Activated CD8-positive, alpha-beta T cell treated with anti-CD3 and anti-CD28 coated beads for 36 hours (primary cell): ENCODE results near the gene VTI1A. TPM values are rescaled to one million over a fixed set of nuclear protein-coding genes. Genes with fewer than 3 reads are reported as not detected.

Experiments used
- ATAC-seq: fragments of 200-7000 bp; cut with Tn5 transposase; one replicate; pipeline ENCODE4 v1.10.0; 2021; ENCODE audit warnings: mild to moderate bottlenecking, moderate library complexity
- CTCF ChIA-PET: fragments of 350-600 bp; sonication (Branson Sonifier 250); formaldehyde crosslinking; loops from one replicate; lab custom pipeline; 2021; ENCODE audit warnings: antibody characterized with exemption; lab: Charles Lee
- POLR2A ChIA-PET: fragments of 350-600 bp; sonication (Branson Sonifier 250); formaldehyde crosslinking; loops from one replicate; lab custom pipeline; 2021; ENCODE audit warnings: antibody characterized with exemption; lab: Charles Lee
- DNase-seq: peaks from one replicate; pipeline ENCODE4 v3.0.0-alpha.2; 2020
- H3K27ac Mint-ChIP-seq: one replicate; pipeline ENCODE4 v1.8.0; 2021; ENCODE audit warnings: mild to moderate bottlenecking, mixed read lengths
- H3K27me3 Mint-ChIP-seq: one replicate; pipeline ENCODE4 v1.8.0; 2021; ENCODE audit warnings: mixed read lengths
- H3K36me3 Mint-ChIP-seq: one replicate; pipeline ENCODE4 v1.8.0; 2021; ENCODE audit warnings: low read depth, mixed read lengths
- H3K4me1 Mint-ChIP-seq: one replicate; pipeline ENCODE4 v1.8.0; 2021; ENCODE audit warnings: low read depth, mixed read lengths
- H3K4me3 Mint-ChIP-seq: one replicate; pipeline ENCODE4 v1.8.0; 2021; ENCODE audit warnings: mild to moderate bottlenecking, moderate library complexity, mixed read lengths
- H3K9me3 Mint-ChIP-seq: one replicate; pipeline ENCODE4 v1.8.0; 2021; ENCODE audit warnings: mixed read lengths
- intact Hi-C: fragments of 100-400 bp; cut with micrococcal nuclease; formaldehyde crosslinking; loops from one replicate; pipeline ENCODE4 v1.10.0; 2022
- total RNA-seq, 2 experiments: library from RNA; stranded (reverse); gene quantifications; one replicate each; pipeline ENCODE4 v1.2.3, GENCODE V29; 2021
- TF ChIP-seq, protein P1 (sequence below): fragments of 200-600 bp; IDR thresholded peaks from one replicate; pipeline ENCODE4 v1.8.0; 2022; ENCODE audit warnings: antibody characterized with exemption, mild to moderate bottlenecking

Gene VTI1A
- total RNA-seq, 2 experiments from 2014 or later = 29.4 to 30.0 TPM

DNA sequence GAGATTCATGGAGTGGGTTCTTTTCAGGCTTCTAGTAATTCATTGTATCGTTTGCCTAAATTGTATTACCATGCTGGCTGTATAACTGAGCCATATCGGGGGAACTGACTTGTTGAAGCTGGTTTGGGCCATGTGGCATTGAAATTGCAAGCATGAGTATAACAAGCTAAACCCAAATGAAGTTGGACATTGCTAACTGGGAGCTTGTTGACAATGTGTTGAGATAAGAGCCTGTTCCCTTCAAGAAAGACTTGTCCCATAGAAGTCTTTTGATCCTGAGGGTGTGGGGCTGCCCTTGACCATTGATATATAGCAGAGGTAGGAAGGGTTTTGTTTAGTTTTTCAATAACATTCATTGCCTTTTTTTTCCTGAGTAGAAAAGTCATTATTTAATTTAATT, 156.0 kb downstream of the VTI1A start:
- no peak overlapping the region for H3K27ac Mint-ChIP-seq
- peaks cover 15% of the 10 kb centered on the region for H3K36me3 Mint-ChIP-seq
- TF ChIP-seq, protein P1, sequence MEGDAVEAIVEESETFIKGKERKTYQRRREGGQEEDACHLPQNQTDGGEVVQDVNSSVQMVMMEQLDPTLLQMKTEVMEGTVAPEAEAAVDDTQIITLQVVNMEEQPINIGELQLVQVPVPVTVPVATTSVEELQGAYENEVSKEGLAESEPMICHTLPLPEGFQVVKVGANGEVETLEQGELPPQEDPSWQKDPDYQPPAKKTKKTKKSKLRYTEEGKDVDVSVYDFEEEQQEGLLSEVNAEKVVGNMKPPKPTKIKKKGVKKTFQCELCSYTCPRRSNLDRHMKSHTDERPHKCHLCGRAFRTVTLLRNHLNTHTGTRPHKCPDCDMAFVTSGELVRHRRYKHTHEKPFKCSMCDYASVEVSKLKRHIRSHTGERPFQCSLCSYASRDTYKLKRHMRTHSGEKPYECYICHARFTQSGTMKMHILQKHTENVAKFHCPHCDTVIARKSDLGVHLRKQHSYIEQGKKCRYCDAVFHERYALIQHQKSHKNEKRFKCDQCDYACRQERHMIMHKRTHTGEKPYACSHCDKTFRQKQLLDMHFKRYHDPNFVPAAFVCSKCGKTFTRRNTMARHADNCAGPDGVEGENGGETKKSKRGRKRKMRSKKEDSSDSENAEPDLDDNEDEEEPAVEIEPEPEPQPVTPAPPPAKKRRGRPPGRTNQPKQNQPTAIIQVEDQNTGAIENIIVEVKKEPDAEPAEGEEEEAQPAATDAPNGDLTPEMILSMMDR = no peak
- no peaks in the 10 kb centered on the region for H3K9me3 Mint-ChIP-seq
- POLR2A ChIA-PET = no interaction called here
- H3K4me3 Mint-ChIP-seq = no peak overlapping the region
- ATAC-seq (no peak), DNase-seq (no peak)
- CTCF ChIA-PET = interaction anchor here (0.8 kb wide), 1 partner anchor 282 kb away, joined by 3 read pairs; no protein-coding TSS in a partner anchor
- H3K27me3 Mint-ChIP-seq = no peaks in the 10 kb centered on the region
- intact Hi-C loops = no loop called here
- peaks cover 3% of the 10 kb centered on the region for H3K4me1 Mint-ChIP-seq

DNA sequence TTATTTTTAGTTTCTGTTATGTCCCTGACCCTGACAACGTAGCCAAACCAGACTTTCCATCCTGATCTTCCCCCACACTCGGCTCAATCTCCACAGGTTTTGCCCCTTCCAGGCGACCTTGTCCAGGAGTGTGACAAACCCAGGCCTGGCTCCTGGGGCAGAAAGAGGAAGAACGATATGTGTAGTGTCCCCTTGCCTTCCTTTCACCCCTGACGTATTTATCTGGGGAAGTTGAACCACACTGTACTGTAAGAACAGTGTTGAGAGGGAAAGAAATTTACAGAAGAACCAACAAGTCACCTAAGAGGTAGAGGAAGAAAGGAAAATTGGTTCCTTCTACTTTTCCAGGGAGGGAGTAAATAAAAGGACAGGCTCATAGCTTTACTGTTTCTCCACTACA, 158.0 kb downstream of the VTI1A start:
- no peak for ATAC-seq
- no peak overlapping the region for H3K27ac Mint-ChIP-seq
- no peaks in the 10 kb centered on the region for H3K27me3 Mint-ChIP-seq
- DNase-seq = no peak
- intact Hi-C loops = no loop called here
- H3K4me1 Mint-ChIP-seq = peaks cover 3% of the 10 kb centered on the region
- peaks cover 13% of the 10 kb centered on the region for H3K36me3 Mint-ChIP-seq
- H3K9me3 Mint-ChIP-seq = no peaks in the 10 kb centered on the region
- H3K4me3 Mint-ChIP-seq = no peak overlapping the region
- POLR2A ChIA-PET = no interaction called here
- TF ChIP-seq, protein P1 = no peak
- CTCF ChIA-PET = interaction anchor here (1.5 kb wide), 1 partner anchor 40 kb away, joined by 3 read pairs; no protein-coding TSS in a partner anchor

DNA sequence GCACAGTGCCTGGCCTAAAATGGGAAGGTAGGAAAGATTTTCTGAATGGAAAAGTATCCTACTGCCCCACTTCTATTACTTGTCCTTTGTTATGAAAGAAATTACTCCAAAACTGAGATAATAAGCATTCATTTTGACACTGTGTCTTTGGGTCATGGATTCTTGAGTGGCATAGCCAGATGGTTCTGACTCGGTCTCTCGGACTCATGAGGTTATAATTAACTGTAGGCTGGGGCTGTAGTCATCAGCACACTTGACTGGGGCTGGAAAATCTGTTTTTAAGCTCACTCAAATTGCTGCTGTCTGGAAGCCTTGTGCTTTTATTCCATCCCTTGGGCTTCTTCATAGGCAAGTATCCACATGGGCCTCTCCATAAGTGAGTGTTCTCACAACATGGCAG, 160.5 kb downstream of the VTI1A start:
- CTCF ChIA-PET = no interaction called here
- POLR2A ChIA-PET = interaction anchor here (0.6 kb wide), 1 partner anchor 541 kb away, joined by 3 read pairs; no protein-coding TSS in a partner anchor
- H3K27ac Mint-ChIP-seq = no peak overlapping the region

DNA sequence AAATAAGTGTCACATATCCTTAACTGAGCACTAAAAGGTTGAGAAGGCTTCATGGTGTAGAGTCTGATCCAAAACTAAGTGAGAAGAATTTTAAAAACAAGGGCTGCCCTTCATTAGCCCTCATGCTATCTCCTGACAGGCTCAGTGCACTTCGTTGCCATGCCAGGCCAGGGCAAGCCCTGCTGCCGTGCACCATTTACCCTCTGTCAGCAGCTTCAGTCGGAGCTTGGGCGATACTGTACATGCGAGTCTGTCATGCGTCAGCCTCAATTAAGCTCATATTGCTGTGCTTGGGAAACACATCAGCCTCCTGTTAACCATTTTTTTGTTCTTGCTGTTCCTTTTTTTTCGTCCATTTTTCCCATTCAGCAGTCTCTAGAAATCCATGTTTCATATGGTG, 166.6 kb downstream of the VTI1A start:
- Mint-ChIP-seq H3K27me3 (no peaks in the 10 kb centered on the region), H3K4me3 (no peak overlapping the region), H3K36me3 (peaks cover 16% of the 10 kb centered on the region), H3K9me3 (peaks cover 7% of the 10 kb centered on the region), H3K27ac (no peak overlapping the region), H3K4me1 (no peaks in the 10 kb centered on the region)
- ChIA-PET POLR2A (no interaction called here), CTCF (no interaction called here)
- TF ChIP-seq, protein P1 = no peak
- no peak for DNase-seq
- ATAC-seq = no peak
- intact Hi-C loops = no loop called here

More for the DNA sequence above, 160.5 kb downstream of the VTI1A start:
- Mint-ChIP-seq H3K27me3 (no peaks in the 10 kb centered on the region), H3K4me3 (no peak overlapping the region), H3K4me1 (peaks cover 3% of the 10 kb centered on the region), H3K9me3 (no peaks in the 10 kb centered on the region), H3K36me3 (peaks cover 18% of the 10 kb centered on the region)
- ATAC-seq = no peak
- TF ChIP-seq, protein P1 = no peak
- intact Hi-C loops = no loop called here
- DNase-seq = no peak

DNA sequence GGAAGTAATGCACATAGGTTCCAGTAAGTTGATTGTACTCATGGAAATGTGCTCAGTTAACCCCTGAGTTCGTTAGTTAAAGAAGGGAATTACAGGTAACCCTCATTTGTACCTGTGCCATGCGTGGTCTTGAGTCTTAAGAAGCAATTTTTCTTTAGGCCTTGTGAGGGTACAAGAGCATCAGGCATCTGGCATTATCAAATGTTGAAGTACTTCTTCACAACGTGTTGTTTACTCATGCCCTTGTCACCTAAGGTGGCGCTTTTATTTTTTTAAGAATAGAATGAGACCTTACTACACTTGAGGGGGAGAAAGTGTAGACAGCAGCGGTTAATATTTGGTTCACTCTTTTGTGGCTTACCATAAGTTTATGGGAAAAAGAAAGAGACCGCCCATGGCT, 167.1 kb downstream of the VTI1A start:
- DNase-seq = no peak
- intact Hi-C loops = no loop called here
- H3K27ac Mint-ChIP-seq = no peak overlapping the region

More for the DNA sequence above, 167.1 kb downstream of the VTI1A start:
- no peak for ATAC-seq
- Mint-ChIP-seq H3K36me3 (peaks cover 18% of the 10 kb centered on the region), H3K27me3 (no peaks in the 10 kb centered on the region), H3K4me3 (no peak overlapping the region), H3K4me1 (no peaks in the 10 kb centered on the region), H3K9me3 (peaks cover 7% of the 10 kb centered on the region)
- ChIA-PET POLR2A (no interaction called here), CTCF (no interaction called here)
- TF ChIP-seq, protein P1 = no peak
